ENCODE results near the gene CENPV.

CENPV gene

DNA sequence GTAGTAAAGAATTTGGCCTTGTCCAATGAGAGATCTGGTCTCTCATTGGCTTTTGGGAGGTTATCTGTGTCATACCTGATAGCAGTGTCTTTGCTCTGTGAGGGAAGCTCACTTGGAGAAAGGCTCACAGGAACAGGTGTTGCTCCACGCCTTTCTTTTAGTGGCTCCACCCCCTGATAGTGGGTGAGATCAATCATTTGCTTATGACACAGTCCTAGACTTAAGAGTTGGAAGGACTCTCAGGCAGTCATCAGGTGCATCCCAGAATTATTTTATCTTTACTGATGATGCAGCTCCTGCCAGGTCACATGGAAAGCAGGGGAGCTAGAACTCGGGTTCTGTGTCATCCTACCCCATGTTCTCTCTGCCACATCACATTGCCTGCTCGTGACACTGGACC, 59.3 kb downstream of the CENPV start:
- Histone ChIP-seq H2AFZ (ENCODE audit: low read depth, low read length, severe bottlenecking) (no peak overlapping the region), H3K4me2 (ENCODE audit: low read depth, low read length, poor library complexity, severe bottlenecking) (no peak overlapping the region), H3K9me2 (replicated peaks; ENCODE audit: insufficient read depth, low read length) (no peaks in the 10 kb centered on the region), H3K36me3 (ENCODE audit: low read length) (no peaks in the 10 kb centered on the region), H3K79me2 (ENCODE audit: insufficient read depth, low read length) (no peaks in the 10 kb centered on the region), H4K20me1 (ENCODE audit: low read depth, low read length) (no peaks in the 10 kb centered on the region), H3K9ac (ENCODE audit: low read length) (no peak overlapping the region), H3K9me3 (ENCODE audit: insufficient read depth, low read length) (no peaks in the 10 kb centered on the region), H3F3A (ENCODE audit: insufficient read depth) (peaks cover 2% of the 10 kb centered on the region), H3K27ac (ENCODE audit: low read depth, low read length) (no peak overlapping the region), H3K4me3 (ENCODE audit: insufficient read depth, low read length, poor library complexity, severe bottlenecking) (no peak overlapping the region), H3K27me3 (ENCODE audit: low read length) (no peaks in the 10 kb centered on the region)
- TF ChIP-seq, protein P1, sequence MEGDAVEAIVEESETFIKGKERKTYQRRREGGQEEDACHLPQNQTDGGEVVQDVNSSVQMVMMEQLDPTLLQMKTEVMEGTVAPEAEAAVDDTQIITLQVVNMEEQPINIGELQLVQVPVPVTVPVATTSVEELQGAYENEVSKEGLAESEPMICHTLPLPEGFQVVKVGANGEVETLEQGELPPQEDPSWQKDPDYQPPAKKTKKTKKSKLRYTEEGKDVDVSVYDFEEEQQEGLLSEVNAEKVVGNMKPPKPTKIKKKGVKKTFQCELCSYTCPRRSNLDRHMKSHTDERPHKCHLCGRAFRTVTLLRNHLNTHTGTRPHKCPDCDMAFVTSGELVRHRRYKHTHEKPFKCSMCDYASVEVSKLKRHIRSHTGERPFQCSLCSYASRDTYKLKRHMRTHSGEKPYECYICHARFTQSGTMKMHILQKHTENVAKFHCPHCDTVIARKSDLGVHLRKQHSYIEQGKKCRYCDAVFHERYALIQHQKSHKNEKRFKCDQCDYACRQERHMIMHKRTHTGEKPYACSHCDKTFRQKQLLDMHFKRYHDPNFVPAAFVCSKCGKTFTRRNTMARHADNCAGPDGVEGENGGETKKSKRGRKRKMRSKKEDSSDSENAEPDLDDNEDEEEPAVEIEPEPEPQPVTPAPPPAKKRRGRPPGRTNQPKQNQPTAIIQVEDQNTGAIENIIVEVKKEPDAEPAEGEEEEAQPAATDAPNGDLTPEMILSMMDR (IDR thresholded peaks at IDR 0.05; ENCODE audit: insufficient read depth, low read length, poor library complexity, severe bottlenecking), result no peak
- no peak for TF ChIP-seq EZH2phosphoT487 (conservative IDR thresholded peaks at IDR 0.05; ENCODE audit: low read length)

Data from SU-DHL-6 (cell line).